HS-5 (cell line): ENCODE data around the gene PAPSS2.
"Not testable (repeated sequence)": the region's sequence is repeated elsewhere in the genome, so short reads cannot be mapped to it uniquely, and the experiment has no call there.

Experiments
- DNase-seq: peaks from one replicate; pipeline ENCODE4 v3.0.0-alpha.2; 2012; ENCODE audit warnings: low read depth

The PAPSS2 gene

GRCh38 chr10:87706731-87707130, 47.1 kb downstream of the PAPSS2 start:
- DNase-seq, result no peak

- DNase-seq, result no peak
Observed at GRCh38 chr10:87707254-87707653, 47.6 kb downstream of the PAPSS2 start.

- DNase-seq, result no peak
Observed at GRCh38 chr10:87712913-87713616, 53.4 kb downstream of the PAPSS2 start.

GRCh38 chr10:87713707-87714106, 54.0 kb downstream of the PAPSS2 start:
- DNase-seq, result no peak

- DNase-seq, result no peak
Observed at GRCh38 chr10:87715552-87716347, 56.1 kb downstream of the PAPSS2 start.

- DNase-seq, result no peak
Observed at GRCh38 chr10:87716348-87716670, 56.6 kb downstream of the PAPSS2 start.

- DNase-seq, result no peak
Observed at GRCh38 chr10:87720665-87721064, 61.0 kb downstream of the PAPSS2 start.

GRCh38 chr10:87721781-87722180, 62.1 kb downstream of the PAPSS2 start:
- no peak for DNase-seq

GRCh38 chr10:87722716-87723115, 63.0 kb downstream of the PAPSS2 start:
- DNase-seq, result no peak

GRCh38 chr10:87723500-87723899, 63.8 kb downstream of the PAPSS2 start:
- no peak for DNase-seq

- DNase-seq, result no peak
Observed at GRCh38 chr10:87724789-87725188, 65.1 kb downstream of the PAPSS2 start.

- no peak for DNase-seq
Observed at GRCh38 chr10:87729940-87730339, 70.3 kb downstream of the PAPSS2 start.

GRCh38 chr10:87733081-87733480, 73.4 kb downstream of the PAPSS2 start:
- DNase-seq, result no peak

- DNase-seq, result peak; percentile 22
Observed at GRCh38 chr10:87734987-87735827, 75.5 kb downstream of the PAPSS2 start.

- DNase-seq, result not testable (repeated sequence)
Observed at GRCh38 chr10:87738253-87738652, 78.6 kb downstream of the PAPSS2 start.

GRCh38 chr10:87739703-87740102, 80.0 kb downstream of the PAPSS2 start:
- no peak for DNase-seq

- DNase-seq, result peak; percentile 71
Observed at GRCh38 chr10:87740254-87740655, 80.6 kb downstream of the PAPSS2 start.

- not testable (repeated sequence) for DNase-seq
Observed at GRCh38 chr10:87742992-87743610, 83.4 kb downstream of the PAPSS2 start.

GRCh38 chr10:87744606-87745005, 84.9 kb downstream of the PAPSS2 start:
- no peak for DNase-seq

- no peak for DNase-seq
Observed at GRCh38 chr10:87746911-87747310, 87.2 kb downstream of the PAPSS2 start.

GRCh38 chr10:87748244-87748643, 88.6 kb downstream of the PAPSS2 start:
- not testable (repeated sequence) for DNase-seq

GRCh38 chr10:87750001-87750671, 90.5 kb downstream of the PAPSS2 start:
- DNase-seq, result peak; percentile 60
